ENCODE measurements around the gene CXCL17.
"Not testable (repeated sequence)": the region's sequence is repeated elsewhere in the genome, so short reads cannot be mapped to it uniquely, and the experiment has no call there.

CXCL17 gene, protein sequence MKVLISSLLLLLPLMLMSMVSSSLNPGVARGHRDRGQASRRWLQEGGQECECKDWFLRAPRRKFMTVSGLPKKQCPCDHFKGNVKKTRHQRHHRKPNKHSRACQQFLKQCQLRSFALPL

GRCh38 chr19:42442833-42443232 is at the start of gene CXCL17:
Gene CXCL17 (minus strand): TSS chr19:42442946. CDS start chr19:42442832, 114 bp downstream.
- no peak for DNase-seq (ENCODE audit: low read depth, low spot score)

DNA sequence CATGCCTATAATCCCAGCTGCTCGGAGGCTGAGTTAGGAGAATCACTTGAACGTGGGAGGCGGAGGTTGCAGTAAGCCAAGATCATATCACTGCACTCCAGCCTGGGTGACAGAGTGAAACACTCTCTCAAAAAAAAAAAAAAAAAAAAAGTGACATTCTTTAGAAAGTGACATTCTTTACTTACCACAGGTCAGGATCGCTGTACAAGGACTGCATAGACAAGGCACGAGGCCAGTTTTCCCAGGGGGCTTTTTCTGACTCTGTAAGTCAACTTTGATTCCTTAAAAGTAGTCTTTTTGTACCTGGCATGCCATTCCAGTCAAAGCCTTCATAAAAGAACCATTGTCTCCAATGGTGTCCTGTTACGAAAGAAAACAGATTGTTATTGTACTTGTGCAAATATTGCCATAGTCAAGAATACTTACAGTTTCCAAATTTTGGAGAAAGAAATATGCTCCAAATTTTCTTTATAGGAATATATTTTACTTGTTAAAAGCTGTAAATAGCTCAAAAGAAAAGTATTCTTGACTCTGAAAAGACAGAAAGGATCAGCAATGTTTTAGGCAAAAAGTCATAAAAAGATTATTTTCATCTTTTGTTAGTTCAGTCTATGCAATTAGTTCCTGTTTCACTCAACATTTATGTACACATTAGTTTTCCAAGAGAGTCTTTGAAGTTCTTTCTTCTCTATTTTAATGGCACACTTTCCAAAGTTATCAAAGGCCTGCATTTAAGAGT is 46.2 kb upstream of the CXCL17 start:
- DNase-seq (ENCODE audit: low read depth, low spot score) = no peak

DNA sequence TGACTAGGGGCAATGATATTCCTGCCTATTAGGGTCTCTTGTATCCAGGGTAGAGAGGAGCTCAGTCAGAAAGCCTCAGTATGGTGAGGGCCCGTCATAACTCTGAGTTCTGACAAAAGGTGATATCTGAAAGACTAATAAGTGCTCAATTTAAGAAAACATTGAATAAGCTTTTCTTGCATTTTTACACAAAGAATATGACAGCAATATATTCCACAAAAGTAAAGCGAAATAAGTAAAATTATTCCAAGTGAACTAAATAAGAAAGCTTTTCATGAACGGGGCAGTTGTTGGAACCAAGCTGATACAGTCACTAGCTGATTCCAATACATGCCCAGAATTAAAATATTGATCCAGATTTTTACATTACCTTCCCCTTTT is 45.0 kb upstream of the CXCL17 start:
- DNase-seq (ENCODE audit: low read depth, low spot score) = no peak

DNA sequence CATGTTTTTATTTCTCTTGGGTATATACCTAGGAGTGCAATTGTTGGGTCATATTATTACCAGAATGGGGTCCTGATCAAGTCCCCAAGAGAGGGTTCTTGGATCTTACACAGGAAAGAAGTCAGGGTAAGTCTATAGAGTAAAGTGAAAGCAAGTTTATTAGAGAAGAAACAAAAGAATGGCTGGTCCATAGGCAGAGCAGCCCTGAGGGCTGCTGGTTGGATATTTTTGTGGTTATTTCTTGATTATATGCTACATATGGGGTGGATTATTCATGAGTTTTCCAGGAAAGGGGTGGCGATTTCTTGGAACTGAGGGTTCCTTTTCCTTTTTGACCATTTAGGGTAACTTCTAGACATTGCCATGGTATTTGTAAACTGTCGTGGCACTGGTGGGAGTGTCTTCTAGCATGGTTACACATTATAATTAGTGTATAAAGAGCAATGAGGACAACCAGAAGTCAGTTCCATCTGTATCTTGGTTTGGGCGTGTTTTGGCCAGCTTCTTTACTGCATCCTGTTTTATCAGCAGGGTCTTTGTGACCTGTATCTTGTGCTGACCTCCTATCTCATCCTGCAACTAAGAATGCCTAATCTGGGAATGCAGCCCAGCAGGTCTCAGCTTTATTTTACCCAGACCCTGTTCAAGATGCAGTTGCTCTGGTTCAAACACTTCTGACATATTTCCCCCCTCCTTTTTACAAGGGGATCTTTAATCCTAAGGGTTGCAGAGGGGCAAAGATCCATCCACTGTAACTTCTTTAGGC is 44.5 kb upstream of the CXCL17 start:
- no peak for DNase-seq (ENCODE audit: low read depth, low spot score)

DNA sequence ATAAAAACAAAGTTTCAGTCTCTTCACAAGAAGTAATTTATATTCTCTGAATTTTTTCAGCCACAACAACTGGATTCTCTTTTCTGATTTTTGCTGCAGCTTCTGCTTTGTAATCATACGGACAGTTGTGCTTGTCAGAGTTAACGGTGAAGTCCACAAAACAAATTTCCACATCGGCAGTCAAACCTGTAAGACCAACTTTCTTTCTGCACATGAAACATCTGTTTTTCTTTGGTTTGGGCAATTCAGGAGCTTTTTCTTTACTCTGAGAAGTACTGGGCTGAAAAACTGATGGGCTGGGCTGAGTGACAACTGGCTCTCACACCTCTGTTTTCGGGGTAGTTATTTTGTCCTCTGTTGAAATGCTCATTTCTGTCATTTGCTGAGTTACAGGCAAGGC is 42.3 kb upstream of the CXCL17 start:
- DNase-seq (ENCODE audit: low read depth, low spot score) = not testable (repeated sequence)

DNA sequence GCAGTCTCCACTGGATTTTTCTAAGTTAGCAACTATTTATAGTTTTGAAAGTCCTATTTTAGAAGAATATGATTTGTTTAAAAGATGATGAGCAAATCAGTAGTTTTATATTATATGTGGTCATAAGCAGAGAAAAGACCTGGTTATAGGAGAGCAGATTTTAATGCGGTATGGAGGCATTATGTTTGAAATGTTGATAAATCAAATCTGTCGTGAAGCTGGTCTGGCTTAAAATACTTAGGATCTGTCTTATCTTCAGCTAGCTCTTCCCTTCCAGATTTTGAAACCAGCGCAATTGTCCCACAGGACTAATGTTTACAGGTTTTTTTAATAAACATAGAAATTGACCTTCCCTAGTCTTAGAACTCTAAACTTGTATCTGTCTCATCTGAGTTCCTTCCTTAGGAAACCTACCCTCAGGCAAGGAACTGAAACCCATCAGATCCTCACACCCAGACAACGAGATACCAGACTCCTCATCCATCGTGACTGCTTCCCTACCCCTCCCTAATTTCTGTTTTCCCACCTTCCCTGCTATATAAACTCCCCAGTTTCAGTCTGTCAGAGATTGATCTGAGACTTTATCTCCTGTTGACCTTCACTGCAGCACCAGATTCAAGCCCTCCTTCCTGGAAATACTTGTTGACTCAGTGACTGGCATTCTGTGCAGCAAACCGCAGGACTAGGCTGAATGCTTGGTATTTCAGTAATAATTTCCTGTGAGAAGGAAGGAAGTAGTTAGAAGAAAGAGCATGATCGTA is 37.8 kb upstream of the CXCL17 start:
- no peak for DNase-seq (ENCODE audit: low read depth, low spot score)

GRCh38 chr19:42479736-42480135 is 37.0 kb upstream of the CXCL17 start:
- no peak for DNase-seq (ENCODE audit: low read depth, low spot score)

DNA sequence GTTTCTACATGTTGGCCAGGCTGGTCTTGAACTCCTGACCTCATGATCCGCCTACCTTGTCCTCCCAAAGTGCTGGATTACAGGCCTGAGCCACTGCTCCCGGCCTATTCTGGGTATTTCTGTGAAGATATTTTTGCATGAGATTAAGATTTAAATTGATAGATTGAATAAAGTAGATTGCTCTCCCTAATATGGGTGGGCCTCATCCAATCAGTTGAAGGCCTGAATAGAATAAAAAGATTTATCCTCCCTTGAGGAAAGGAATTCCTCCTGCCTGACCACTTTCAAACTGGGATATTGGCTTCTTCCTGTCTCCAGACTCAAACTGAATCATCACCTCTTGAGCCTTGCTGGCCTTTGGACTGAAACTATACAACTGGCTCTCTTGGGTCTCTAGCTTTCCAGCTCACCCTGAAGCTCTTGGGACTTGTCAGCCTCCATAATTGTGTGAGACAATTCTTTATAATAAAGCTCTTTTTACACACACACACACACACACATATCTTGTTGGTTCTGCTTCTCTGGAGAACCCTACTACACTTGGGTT is 36.1 kb upstream of the CXCL17 start:
- no peak for DNase-seq (ENCODE audit: low read depth, low spot score)

DNA sequence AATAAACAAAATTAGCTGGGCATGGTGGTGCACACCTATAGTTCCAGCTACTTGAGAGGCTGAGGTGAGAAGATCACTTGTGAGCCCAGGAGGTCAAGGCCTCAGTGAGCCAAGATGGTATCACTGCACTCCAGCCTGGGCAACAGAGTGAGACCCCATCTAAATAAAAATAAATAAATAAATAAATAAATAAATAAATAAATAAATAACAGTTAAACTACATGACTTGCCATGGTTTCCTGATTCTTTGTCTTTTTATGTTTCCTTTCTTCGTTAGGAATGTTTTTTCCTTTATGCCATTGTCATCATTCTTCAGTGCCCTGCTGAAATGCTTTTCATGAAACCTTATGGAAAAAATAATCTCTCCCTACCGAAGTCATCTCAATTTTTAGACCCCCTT is 35.2 kb upstream of the CXCL17 start:
- DNase-seq (ENCODE audit: low read depth, low spot score) = no peak

GRCh38 chr19:42477117-42477516 is 34.4 kb upstream of the CXCL17 start:
- DNase-seq (ENCODE audit: low read depth, low spot score) = no peak

DNA sequence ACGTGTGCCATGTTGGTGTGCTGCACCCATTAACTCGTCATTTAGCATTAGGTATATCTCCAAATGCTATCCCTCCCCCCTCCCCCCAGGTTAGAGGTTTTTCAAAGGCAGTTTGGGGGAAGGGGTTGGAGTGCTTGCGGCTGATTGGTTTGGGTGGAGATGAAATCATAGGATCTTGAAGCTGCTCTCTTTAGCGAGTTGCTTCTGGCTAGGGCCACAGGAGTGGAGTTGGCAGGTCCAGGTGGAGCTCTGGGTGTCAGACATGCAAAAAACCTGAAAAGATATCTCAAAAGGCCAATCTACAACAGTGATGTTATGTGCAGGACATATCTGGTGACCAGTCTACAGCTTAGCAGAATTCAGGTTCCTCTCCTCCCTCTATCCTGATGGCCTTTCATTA is 32.6 kb upstream of the CXCL17 start:
- no peak for DNase-seq (ENCODE audit: low read depth, low spot score)

GRCh38 chr19:42474743-42475142 is 32.0 kb upstream of the CXCL17 start:
- DNase-seq (ENCODE audit: low read depth, low spot score) = no peak

DNA sequence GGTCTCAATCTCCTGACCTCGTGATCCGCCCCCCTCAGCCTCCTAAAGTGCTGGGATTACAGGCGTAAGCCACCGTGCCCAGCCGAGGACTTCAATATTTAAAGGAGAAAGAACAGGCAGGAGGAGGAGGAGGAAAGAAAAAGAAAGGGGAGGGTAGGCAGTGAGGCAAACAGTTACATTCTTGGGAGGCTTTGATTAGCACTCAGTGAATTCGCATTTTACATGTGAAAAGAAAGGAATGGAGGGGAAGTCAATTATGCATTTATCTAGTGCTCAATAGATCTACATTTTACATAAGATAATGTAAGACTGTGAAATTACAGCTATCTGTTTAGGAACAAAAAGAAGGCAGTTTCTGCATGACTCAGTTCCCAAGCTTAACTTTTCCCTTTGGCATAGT is 30.9 kb upstream of the CXCL17 start:
- DNase-seq (ENCODE audit: low read depth, low spot score) = no peak

- no peak for DNase-seq (ENCODE audit: low read depth, low spot score)
Measured at GRCh38 chr19:42472402-42473147, 29.8 kb upstream of the CXCL17 start.

DNA sequence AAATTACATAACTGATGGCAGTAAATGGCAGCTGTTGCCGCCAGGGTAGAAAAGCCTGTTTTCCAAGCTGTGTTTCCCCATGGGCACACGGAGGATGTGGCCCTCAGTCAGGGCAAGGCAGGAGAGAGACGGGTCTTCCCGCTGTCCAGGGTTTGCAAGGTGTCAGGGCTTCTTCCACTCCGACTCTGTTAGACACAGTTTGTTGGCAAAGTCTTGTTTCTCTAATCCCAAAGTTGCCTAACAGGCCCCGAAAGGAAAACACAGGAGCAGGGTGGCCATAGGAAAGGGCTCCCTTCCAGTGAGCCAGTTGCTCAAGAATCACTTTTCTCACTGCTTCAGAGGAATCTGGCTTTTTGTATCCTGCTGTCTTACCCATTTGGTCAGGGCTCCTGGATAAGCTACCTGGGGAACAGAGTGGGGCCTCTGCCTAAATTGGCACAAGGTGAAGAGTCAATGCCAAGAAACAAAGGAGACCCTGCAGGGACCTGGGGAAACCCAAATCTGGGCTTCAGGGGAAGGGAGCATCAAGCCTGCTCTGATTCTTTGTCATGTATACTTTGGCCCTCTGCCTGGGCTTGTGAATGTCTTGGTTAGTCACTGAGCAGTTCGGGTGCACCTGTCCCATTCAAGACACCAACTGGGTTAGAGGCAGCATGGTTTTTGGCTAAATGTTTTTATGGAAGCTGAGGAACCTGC is 29.0 kb upstream of the CXCL17 start:
- DNase-seq (ENCODE audit: low read depth, low spot score) = no peak

GRCh38 chr19:42469311-42470235 is 26.8 kb upstream of the CXCL17 start:
- no peak for DNase-seq (ENCODE audit: low read depth, low spot score)

GRCh38 chr19:42468273-42468796 is 25.6 kb upstream of the CXCL17 start:
- peak; percentile 37 for DNase-seq (ENCODE audit: low read depth, low spot score)

- DNase-seq (ENCODE audit: low read depth, low spot score) = no peak
Measured at GRCh38 chr19:42467183-42467760, 24.5 kb upstream of the CXCL17 start.
